Pons (tissue), 1 donor: ENCODE measurements around the gene THSD4.

ENCODE experiments used
- DNase-seq: peaks from one replicate; pipeline ENCODE4 v3.0.0-alpha.2; 2016; ENCODE audit warnings: low spot score

Gene THSD4

DNA sequence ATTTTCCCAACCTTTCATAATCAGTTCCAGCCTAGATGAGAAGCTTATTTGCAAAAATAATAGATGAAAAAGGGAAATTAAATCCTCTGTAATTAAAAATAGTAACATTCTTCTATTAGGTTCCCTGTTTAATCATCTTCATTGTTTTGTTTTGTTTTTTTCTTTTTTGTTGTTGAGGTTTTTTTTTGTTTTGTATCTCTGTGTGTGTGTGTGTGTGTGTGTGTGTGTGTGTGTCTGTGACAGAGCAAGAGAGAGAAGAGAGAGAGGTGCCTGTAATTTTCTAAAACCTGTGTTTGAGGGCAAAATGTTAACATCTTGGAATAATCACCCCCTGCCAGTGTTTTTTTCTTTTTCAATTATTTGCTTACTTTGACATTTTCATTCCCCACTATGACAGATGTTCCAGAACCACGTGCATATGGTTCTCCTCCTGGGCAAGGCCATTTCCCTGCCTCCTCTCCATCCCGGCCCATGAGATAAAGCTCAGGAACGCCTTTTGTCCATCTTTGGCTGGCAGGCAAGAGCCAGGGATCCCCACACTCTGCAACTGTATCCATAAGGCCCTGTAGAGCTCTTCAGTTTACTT is 573.3 kb downstream of the THSD4 start:
- no peak for DNase-seq

DNA sequence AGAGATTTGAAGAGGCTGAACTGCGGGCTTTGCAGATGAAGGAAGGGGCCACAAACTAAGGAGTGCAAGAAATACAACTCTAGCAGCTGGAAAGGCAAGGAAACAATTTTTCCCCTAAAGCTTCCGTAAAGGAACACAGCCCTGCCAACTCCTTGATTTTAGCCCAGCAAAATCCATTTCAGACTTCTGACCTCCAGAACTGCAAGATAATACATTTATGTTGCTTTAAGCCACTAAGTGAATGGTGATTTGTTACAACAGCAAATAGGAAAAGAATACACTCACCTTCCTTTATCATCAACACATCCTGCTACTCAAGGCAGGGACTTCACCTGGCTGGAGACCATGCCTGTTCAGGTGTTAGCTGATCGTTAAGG is 575.8 kb downstream of the THSD4 start:
- no peak for DNase-seq

- DNase-seq = no peak
These were observed 576.5 kb downstream of the THSD4 start for GRCh38 chr15:71691458-71692417.

GRCh38 chr15:71697236-71697635 is 582.0 kb downstream of the THSD4 start:
- no peak for DNase-seq

DNA sequence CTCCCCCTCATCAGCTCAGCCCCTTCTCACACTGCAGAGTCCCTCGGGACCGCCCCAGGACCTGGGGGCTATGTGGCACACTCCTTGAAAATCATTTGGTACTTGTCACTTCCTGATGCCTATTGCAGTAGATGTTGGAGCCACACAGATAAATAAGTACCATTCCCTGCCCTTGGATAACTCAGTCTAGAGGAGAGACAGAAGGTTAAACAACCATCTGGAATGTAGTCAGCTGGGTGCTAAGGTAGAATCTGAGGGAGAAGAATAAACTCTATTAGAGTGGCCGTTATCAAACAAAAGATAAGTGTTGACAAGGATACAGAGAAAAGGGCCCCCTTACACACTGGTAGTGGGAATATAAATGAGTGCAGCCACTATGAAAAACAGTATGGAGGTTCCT is 582.8 kb downstream of the THSD4 start:
- DNase-seq = no peak

GRCh38 chr15:71698742-71699141 is 583.5 kb downstream of the THSD4 start:
- DNase-seq = no peak

DNA sequence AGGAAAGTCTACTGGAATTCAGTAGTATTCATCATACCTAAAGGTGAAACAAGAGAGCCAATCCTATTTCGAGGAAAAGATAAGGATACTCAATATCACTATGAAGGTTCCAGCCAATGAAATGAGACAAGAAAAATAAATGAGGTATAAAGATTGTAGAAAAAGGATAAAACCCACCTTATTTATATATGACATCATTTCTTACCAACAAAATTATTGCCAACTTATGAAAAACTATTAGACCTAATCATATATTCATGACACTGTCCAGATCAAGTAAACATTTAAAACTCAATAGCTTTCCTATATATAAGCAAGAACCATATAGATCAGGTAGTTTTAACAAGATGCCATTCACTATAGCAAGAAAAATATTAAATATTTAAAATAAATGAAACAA is 584.7 kb downstream of the THSD4 start:
- DNase-seq = no peak

DNA sequence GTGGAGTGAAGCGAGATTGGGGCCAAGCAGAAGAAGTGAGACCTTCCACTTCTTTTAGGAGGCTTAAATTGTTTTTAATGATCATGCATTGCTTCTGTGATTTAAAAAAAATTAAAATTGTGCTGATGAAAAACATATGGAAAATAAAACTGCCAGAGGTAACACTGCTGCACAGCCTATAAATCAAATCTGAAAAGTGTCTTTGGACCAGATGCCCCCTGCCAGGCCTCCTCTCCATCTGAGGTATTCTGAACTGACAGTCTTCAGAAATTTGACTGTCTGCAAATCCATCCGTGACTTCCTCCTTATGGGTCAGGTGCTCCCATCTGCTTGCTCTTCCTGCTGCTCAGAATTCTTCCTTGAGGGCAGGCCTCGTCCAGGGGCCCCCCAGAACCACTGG is 586.5 kb downstream of the THSD4 start:
- no peak for DNase-seq

DNA sequence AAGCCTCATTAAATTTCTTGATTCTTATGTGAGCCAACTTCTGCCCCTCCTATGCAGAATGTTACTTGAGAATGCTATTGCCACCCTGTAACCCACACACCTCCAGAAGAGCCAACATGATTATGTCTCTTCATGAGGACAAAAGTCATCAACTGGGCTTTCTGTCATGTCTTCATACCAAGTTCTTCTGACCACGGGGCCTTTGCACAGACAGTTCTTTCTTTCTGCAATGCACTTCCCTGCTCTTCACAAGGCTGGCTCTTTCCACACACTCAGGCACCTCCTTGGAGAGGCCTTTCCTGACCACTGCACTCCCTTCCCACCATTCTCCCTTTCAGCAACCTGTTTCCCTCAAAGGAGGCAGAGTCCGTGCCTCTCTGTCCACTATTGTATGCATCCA is 587.2 kb downstream of the THSD4 start:
- DNase-seq = no peak

- no peak for DNase-seq
These were observed 589.9 kb downstream of the THSD4 start for GRCh38 chr15:71705151-71705550.

- no peak for DNase-seq
These were observed 591.4 kb downstream of the THSD4 start for GRCh38 chr15:71706461-71707229.

GRCh38 chr15:71707230-71708050 is 592.2 kb downstream of the THSD4 start:
- DNase-seq = no peak

DNA sequence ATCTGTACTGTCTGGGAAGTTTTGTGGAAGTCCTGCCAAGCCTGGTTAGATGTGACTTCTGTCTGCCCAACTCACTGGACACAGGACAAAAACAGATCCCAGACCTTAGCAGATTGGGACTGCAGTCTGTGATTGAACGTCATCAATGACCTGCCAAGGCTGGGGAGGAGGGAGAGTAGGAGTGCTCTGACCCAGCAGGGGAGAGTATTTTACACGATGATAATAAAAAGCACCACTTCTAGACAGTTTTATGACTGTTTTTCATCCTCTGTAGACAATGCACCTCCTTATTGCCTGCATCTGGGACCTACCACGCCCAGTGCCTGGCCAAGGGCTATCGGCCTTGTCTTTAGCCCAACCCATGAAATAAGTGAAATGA is 592.8 kb downstream of the THSD4 start:
- no peak for DNase-seq

DNA sequence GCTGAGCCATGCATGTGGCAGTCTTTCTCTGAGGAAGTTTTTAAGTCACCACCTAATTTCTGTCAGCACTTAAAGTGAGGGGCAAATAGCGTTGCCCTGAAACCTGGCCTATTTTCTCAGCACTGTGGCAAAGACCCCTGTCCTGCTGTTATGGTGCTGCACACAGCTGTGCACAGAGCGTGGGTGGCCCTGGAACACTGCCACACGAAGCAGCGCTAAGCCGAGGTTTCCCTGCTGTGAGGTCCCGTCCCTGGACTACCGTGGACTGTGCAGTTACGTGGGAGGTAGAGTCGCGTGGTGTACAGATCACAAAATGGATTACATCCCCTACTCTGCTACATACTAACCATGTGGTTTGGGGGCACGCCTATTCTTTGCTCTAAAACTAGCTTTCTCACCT is 593.5 kb downstream of the THSD4 start:
- no peak for DNase-seq

- no peak for DNase-seq
These were observed 594.6 kb downstream of the THSD4 start for GRCh38 chr15:71709808-71710418.

- DNase-seq = no peak
These were observed 596.9 kb downstream of the THSD4 start for GRCh38 chr15:71712182-71712581.

GRCh38 chr15:71713191-71713809 is 598.0 kb downstream of the THSD4 start:
- no peak for DNase-seq

DNA sequence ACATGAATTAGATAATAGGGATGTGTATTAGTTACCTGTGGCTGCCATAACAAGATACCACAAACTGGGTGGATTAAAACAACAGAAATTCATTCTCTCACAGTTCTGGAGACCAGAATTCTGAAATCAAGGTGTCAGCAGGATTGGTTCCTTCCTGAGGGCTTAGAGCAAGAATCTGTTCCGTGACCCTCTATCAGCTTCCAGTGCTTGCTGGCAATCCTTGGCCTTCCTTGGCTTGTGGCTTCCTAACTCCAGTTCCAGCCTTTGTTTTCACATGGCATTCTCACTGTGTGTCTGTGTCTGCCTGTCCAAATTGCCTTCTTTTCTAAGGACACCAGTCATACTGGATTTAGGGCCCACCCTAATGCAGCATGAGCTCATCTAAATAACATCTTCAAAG is 600.6 kb downstream of the THSD4 start:
- peak; percentile 16 for DNase-seq

GRCh38 chr15:71716990-71717389 is 601.7 kb downstream of the THSD4 start:
- no peak for DNase-seq

DNA sequence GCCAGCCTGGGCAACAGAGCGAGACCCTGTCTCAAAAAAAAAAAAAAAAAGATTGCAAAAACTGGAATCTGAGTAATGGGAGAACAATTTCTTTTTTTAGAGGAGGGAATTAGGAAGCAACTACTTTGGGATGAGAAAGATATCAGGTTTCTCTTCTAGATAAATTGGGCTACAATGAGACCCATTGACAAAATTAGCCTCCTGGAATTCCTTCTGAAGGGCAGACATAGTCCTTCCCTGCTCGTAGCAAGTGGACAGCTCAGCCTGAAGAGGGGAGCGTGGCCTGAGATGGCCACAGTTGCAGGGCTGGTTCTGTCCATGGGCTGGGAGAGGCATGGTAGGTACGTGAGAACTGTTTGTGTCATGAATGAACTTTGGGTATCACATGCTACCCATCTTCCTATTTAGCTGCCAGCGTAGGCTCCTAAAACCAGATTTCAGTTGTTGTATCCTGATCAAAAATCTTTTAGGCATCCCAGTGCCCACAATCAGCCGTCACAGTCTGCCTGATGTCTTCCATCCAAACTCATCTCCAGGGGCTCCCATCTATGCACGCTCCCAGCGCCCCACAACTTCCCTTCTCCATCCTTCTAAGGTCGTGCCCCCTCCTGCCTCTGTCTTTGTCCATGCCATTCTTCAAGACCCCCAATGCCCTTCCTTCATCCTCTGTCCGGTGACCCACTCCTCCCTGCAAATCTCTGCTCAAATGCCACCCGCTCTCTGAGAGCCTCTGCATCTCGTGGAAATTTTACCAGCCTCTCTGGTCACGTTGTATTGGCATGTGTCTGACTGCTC is 603.0 kb downstream of the THSD4 start:
- no peak for DNase-seq
